Right lobe of liver (tissue), 4 donors: Measurements from ENCODE around the gene CAD.

Experiments used
- POLR2A ChIP-seq: fragments of 450-650 bp; IDR thresholded peaks from one replicate; pipeline ENCODE4 v1.6.1; 2017; ENCODE audit warnings: antibody characterized with exemption, mild to moderate bottlenecking
- TF ChIP-seq, protein P1 (sequence below), 4 donors: fragments of 200-600 bp in 3 of 4; fragments of 450-650 bp in 1 of 4; IDR thresholded peaks; one replicate each; pipeline versions ENCODE4 v1.5.1 to v1.8.0; 2016 to 2022; ENCODE audit warnings: antibody characterized with exemption in 4 of 4, mild to moderate bottlenecking in 2 of 4
- donor health status: DM: no; HTN: no; CAD: no.
- donor health status: DM: no; HTN: no; CAD: no.
- donor health status: DM: no; HTN: yes; CAD: no.

GRCh38 chr2:27251766-27252165 is 34.6 kb downstream of the CAD start:
- TF ChIP-seq, protein P1, sequence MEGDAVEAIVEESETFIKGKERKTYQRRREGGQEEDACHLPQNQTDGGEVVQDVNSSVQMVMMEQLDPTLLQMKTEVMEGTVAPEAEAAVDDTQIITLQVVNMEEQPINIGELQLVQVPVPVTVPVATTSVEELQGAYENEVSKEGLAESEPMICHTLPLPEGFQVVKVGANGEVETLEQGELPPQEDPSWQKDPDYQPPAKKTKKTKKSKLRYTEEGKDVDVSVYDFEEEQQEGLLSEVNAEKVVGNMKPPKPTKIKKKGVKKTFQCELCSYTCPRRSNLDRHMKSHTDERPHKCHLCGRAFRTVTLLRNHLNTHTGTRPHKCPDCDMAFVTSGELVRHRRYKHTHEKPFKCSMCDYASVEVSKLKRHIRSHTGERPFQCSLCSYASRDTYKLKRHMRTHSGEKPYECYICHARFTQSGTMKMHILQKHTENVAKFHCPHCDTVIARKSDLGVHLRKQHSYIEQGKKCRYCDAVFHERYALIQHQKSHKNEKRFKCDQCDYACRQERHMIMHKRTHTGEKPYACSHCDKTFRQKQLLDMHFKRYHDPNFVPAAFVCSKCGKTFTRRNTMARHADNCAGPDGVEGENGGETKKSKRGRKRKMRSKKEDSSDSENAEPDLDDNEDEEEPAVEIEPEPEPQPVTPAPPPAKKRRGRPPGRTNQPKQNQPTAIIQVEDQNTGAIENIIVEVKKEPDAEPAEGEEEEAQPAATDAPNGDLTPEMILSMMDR (IDR thresholded peaks at IDR 0.05), result no peak
- TF ChIP-seq POLR2A, result no peak
